Heart right ventricle (tissue), 16 donors: ENCODE data around the gene TRPT1. TPM values are rescaled to one million over a fixed set of nuclear protein-coding genes. Genes with fewer than 3 reads are reported as not detected.

ENCODE experiments used
- ATAC-seq, 8 donors: fragments of 200-7000 bp; cut with Tn5 transposase; one replicate each; pipeline ENCODE4 v1.9.1; 2020; ENCODE audit warnings: mild to moderate bottlenecking in 8 of 8, moderate library complexity in 8 of 8, moderate number of reproducible peaks in 1 of 8
- DNase-seq, 2 donors: peaks; one replicate each; pipeline ENCODE4 v3.0.0-alpha.2; 2020
- H3K27ac ChIP-seq, 10 donors: fragments of 200-600 bp; sonication (generic) in 2 of 10; one replicate each; pipeline versions ENCODE4 v1.5.0 to v1.8.0; 2020 to 2022; ENCODE audit warnings: mild to moderate bottlenecking in 3 of 10
- H3K27me3 ChIP-seq, 7 donors: fragments of 200-600 bp; one replicate each; pipeline ENCODE4 v1.8.0; 2021 to 2022; ENCODE audit warnings: mild to moderate bottlenecking in 2 of 7
- H3K36me3 ChIP-seq, 9 donors: fragments of 200-600 bp; sonication (generic) in 1 of 9; one replicate each; pipeline versions ENCODE4 v1.5.0 to v1.8.0; 2020 to 2022; ENCODE audit warnings: mild to moderate bottlenecking in 2 of 9
- H3K4me1 ChIP-seq, 9 donors: fragments of 200-600 bp; sonication (generic) in 1 of 9; one replicate each; pipeline versions ENCODE4 v1.5.0 to v1.8.0; 2020 to 2022; ENCODE audit warnings: mild to moderate bottlenecking in 4 of 9
- H3K4me3 ChIP-seq, 10 donors: fragments of 200-600 bp; sonication (generic) in 2 of 10; one replicate each; pipeline versions ENCODE4 v1.5.0 to v1.8.0; 2020 to 2022; ENCODE audit warnings: mild to moderate bottlenecking in 7 of 10, moderate library complexity in 2 of 10
- H3K9me3 ChIP-seq, 11 donors: fragments of 200-600 bp in 10 of 11; sonication (generic) in 2 of 11; one replicate each; pipeline versions ENCODE4 v1.5.0 to v1.8.0; 2013 to 2022; ENCODE audit warnings: mild to moderate bottlenecking in 2 of 11, control low read depth in 1 of 11, moderate library complexity in 1 of 11
- CTCF ChIP-seq, 9 donors: fragments of 200-600 bp; sonication (generic) in 2 of 9; IDR thresholded peaks; one replicate each; pipeline versions ENCODE4 v1.5.0 to v1.8.0; 2021 to 2022; ENCODE audit warnings: antibody characterized with exemption in 9 of 9, mild to moderate bottlenecking in 5 of 9, moderate library complexity in 1 of 9
- WGBS, 2 donors: extraction: QIAGEN DNeasy Blood & Tissue Kit; methylation state at CpG; one replicate each; pipeline ENCODE4 v1.1.7; 2013; ENCODE audit warnings: inconsistent platforms in 1 of 2; 5-methylcytosine and 5-hydroxymethylcytosine counted together
- intact Hi-C, 10 donors: fragments of 100-400 bp; cut with DNase I; formaldehyde crosslinking; loops; one replicate each; pipeline versions ENCODE4 v1.11.1 to v1.14.2; 2022
- polyA plus RNA-seq, 2 donors: library from polyadenylated mRNA; stranded (reverse); fragments of 200-250 nt; gene quantifications; one replicate each; pipeline ENCODE4 v1.2.3, GENCODE V29; 2013
- total RNA-seq, 10 donors: library from RNA; stranded (reverse); fragmentation: NEBNext Ultra II Directional in 3 of 10; extraction: Animal tissue kit (Norgen Biotek cat#: 25700) in 3 of 10; gene quantifications; one replicate each; pipeline versions ENCODE4 v1.2.1 to v1.2.4, GENCODE V29; 2021 to 2023
- donor health status: Arrhythmogenic right ventricular cardiomyopathy.
- donor health status: ischemic (EF 13 %, LVEDD 7.1; RV severe dilation, severe dysfunction).
- donor health status: healthy with polysubstance abuse.
- donor health status: DM: no; HTN: yes; CAD: no.
- donor health status: DM: no; HTN: no; CAD: no.
- donor health status: ischemic (EF 25% LVEDD 6.9; RV normal size, moderate dysfunction).
- donor health status: ischemic (EF 25% LVEDD 5.7; RV mildly dilated, moderate dysfunction).
- donor health status: healthy.
- donor health status: DM: yes; HTN: yes; CAD: no.
- donor health status: Ischemic cardiomyopathy.
- donor health status: ischemic (EF 35%, LVEDD 5.7; RV mildly dilated, moderate dysfunction).
- donor health status: nonischemic (EF 11% LVEDD 7.7; RV severe dilation, severe dysfunction).
- donor health status: DM: yes; HTN: yes; CAD: no.
- donor health status: PGD.
- donor health status: ischemic (EF 29% LVEDD 5.4; RV normal size, mild dysfunction).
- donor health status: nonischemic (EF 23%, LVEDD 6.1; RV moderate dilation, normal function).

Gene TRPT1
- total and polyA plus RNA-seq, 12 donors, result 50.5 to 188 (median 67.1) TPM

GRCh38 chr11:64232182-64232966 is 6.4 kb upstream of the TRPT1 start:
- TF ChIP-seq CTCF (IDR thresholded peaks at IDR 0.05), result no peak
- WGBS, 2 donors, result 86% methylated on average over 15 of the region's 15 CpGs
- no peaks in the 10 kb centered on the region for H3K27me3 ChIP-seq
- H3K9me3 ChIP-seq, result no peaks in the 10 kb centered on the region
- DNase-seq, result no peak
- peaks cover 0 to 10% (median 0%) of the 10 kb centered on the region in 9 donors for H3K36me3 ChIP-seq
- no peak overlapping the region for H3K4me3 ChIP-seq
- no peak for ATAC-seq
- intact Hi-C loops, result no loop called here
- H3K4me1 ChIP-seq, result peaks cover 5 to 70% (median 52%) of the 10 kb centered on the region in 9 donors
- peak overlapping the region in 1 of 10 donors; percentile 99 for H3K27ac ChIP-seq

- ATAC-seq (no peak), DNase-seq (no peak)
- WGBS, 2 donors, result 85 to 90% methylated on average over 7 of the region's 7 CpGs
- intact Hi-C loops, result no loop called here
- H3K36me3 ChIP-seq, result peaks cover 0 to 6% (median 0%) of the 10 kb centered on the region in 9 donors
- H3K4me3 ChIP-seq, result peak overlapping the region in 5 of 10 donors; percentile 75 to 87 (median 75)
- no peaks in the 10 kb centered on the region for H3K27me3 ChIP-seq
- no peaks in the 10 kb centered on the region for H3K9me3 ChIP-seq
- H3K4me1 ChIP-seq, result peaks cover 13 to 79% (median 61%) of the 10 kb centered on the region in 9 donors
- peak overlapping the region in 5 of 10 donors; percentile 90 to 99 (median 96) for H3K27ac ChIP-seq
- no peak for TF ChIP-seq CTCF (IDR thresholded peaks at IDR 0.05)
Observed at GRCh38 chr11:64231546-64231945, 5.6 kb upstream of the TRPT1 start.

- Histone ChIP-seq H3K9me3 (no peaks in the 10 kb centered on the region), H3K27ac (peak overlapping the region; percentile 74 to 99 (median 96)), H3K36me3 (peaks cover 0 to 6% (median 0%) of the 10 kb centered on the region in 9 donors), H3K4me3 (peak overlapping the region; percentile 39 to 88 (median 75)), H3K4me1 (peaks cover 13 to 77% (median 63%) of the 10 kb centered on the region in 9 donors), H3K27me3 (no peaks in the 10 kb centered on the region)
- ATAC-seq (no peak), DNase-seq (no peak)
- TF ChIP-seq CTCF (IDR thresholded peaks at IDR 0.05), result no peak
- intact Hi-C loops, result no loop called here
- WGBS, 2 donors, result 7 to 16% methylated on average over 8 of the region's 8 CpGs
Observed at GRCh38 chr11:64230985-64231365, 5.0 kb upstream of the TRPT1 start.

- peak within 1 kb of the TSS; percentile 74 to 99 (median 96) for H3K27ac ChIP-seq
- peak within 1 kb of the TSS; percentile 39 to 88 (median 75) for H3K4me3 ChIP-seq
- ATAC-seq (peak; percentile 59 to 83 (median 71)), DNase-seq (peak; percentile 92 to 94)
- no peaks in the 10 kb centered on the region for H3K27me3 ChIP-seq
- H3K36me3 ChIP-seq, result peaks cover 0 to 6% (median 0%) of the 10 kb centered on the region in 9 donors
- intact Hi-C loops, result no loop called here
- no peaks in the 10 kb centered on the region for H3K9me3 ChIP-seq
- 0 to 1% methylated on average over 56 to 62 of the region's 62 CpGs for WGBS, 2 donors
- TF ChIP-seq CTCF (IDR thresholded peaks at IDR 0.05), result no peak
- H3K4me1 ChIP-seq, result peaks cover 11 to 75% (median 62%) of the 10 kb centered on the region in 9 donors
Observed at GRCh38 chr11:64230171-64230984, 4.4 kb upstream of the TRPT1 start, which contains the start of gene DNAJC4. Gene DNAJC4 (plus strand): TSS chr11:64230548. CDS start chr11:64230855, 307 bp downstream.
